IPS-NIHi7 (cell line): ENCODE measurements around the gene SF3B3.
"Not testable (repeated sequence)": the region's sequence is repeated elsewhere in the genome, so short reads cannot be mapped to it uniquely, and the experiment has no call there.

Experiments used
- DNase-seq: peaks from one replicate; pipeline ENCODE4 v3.0.0; 2012; ENCODE audit warnings: mixed read lengths; ENCODE audit errors: extremely low spot score

Gene SF3B3

DNA sequence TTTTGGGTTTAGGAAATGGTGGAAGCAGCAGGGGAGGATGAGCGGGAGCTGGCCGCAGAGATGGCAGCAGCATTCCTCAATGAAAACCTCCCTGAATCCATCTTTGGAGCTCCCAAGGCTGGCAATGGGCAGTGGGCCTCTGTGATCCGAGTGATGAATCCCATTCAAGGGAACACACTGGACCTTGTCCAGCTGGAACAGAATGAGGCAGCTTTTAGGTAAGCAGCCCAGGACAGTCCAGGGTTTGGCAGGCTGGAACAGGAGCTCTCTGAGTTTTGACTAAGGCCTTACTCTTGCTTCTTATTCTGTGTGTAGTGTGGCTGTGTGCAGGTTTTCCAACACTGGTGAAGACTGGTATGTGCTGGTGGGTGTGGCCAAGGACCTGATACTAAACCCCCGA lies 41.4 kb downstream of the SF3B3 start:
- DNase-seq = no peak

DNA sequence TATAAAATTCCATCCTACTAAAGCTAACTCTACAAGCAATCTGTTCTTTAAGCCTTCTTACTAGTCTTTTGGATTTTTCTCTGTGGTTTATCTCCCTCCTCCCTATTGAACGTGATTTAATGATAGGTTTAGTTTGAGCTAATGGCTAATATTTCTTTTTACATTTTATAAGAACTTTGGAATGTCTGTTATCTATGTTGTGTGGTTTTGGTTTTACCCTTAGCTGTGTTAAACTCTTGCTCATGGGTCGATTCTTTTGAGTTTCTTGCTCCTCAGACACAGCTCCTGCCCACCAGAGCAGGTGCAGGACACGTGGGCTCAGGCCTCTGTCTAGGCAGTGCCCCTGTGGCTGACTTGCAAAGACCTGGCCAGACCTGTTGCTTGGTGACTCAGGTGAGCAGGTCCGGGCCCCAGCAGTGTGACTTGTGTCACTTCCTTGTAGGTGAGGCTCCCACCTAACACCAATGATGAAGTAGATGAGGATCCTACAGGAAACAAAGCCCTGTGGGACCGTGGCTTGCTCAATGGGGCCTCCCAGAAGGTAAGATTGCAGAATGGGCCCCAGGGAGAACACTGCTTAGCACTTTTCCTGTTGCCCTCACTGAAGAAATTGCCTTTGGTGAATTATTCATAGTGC lies 45.1 kb downstream of the SF3B3 start:
- no peak for DNase-seq

DNA sequence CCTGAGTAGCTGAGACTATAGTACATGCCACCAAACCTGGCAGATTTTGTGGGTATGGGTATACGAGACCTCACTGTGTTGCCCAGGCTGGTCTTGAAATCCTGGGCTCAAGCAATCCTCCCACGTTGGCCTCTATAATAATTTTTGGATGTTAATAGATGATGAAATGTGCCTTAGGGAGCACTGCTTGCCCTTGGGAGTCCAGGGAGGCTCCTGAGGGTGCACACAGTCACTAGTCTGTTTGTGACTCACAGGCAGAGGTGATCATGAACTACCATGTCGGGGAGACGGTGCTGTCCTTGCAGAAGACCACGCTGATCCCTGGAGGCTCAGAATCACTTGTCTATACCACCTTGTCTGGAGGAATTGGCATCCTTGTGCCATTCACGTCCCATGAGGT lies 46.1 kb downstream of the SF3B3 start:
- no peak for DNase-seq

DNA sequence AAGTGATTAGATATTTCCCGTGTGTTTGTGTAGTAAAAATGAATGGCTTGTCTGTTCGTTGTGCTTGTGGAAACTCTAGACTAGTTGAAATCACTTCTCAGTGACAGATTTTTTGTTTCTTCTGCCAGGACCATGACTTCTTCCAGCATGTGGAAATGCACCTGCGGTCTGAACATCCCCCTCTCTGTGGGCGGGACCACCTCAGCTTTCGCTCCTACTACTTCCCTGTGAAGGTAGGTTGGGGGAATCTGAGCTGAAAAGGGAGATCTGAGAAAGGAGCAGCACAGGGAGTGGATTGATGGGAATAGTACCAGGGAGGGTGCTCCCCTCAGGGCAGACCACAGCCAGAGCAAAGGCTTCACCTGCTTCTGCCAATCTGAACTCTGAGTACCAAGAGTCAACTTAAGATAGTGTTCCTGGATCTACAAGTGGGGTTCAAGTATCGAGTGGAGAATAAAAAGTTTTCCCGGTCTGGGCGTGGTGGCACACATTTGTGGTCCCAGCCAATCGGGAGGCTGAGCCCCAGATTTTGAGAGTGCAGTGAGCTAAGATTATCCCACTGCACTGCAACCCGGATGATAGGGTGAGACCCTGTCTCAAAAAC lies 47.5 kb downstream of the SF3B3 start:
- no peak for DNase-seq

DNA sequence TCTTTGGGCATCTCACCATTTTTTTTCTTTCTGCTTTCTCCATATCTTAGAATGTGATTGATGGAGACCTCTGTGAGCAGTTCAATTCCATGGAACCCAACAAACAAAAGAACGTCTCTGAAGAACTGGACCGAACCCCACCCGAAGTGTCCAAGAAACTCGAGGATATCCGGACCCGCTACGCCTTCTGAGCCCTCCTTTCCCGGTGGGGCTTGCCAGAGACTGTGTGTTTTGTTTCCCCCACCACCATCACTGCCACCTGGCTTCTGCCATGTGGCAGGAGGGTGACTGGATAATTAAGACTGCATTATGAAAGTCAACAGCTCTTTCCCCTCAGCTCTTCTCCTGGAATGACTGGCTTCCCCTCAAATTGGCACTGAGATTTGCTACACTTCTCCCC lies 48.0 kb downstream of the SF3B3 start:
- DNase-seq = no peak

DNA sequence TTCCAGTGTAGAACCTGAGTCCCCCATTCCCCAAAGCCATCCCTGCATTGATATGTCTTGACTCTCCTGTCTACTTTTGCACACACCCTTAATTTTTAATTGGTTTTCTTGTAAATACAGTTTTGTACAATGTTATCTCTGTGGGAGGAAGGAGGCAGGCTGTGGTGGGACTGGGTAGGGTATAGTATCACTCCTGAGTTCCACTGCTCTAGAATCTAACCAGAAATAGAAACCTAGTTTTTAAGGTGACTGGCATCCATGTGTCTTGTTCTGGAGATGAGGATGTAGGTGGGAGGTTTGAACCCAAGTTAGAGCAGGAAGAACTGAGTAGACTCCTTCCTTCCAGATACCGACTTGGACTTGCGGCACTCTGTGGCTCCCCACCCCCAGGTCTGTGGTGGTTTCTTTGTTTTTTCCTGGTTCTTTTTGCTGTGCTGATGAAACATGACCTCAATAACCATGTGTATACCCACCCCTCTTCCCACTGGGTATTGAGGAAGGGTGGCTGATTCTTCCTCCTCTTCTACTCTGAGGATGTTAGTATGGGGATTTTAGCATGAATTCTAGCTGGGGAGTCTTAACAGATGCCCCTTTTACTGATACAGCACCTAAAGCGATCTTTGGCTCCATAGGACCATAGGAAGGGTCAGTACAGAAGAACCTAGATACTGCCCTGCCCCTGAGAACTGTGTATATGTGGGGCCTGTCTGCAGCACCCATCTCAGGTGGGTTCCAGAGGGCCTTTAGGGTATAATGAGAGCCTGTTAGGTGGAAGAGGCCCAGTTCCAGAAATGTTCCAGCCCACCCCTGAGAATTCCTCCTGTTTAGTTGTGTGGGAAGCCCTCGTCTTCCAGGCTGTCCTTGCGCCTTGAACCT lies 48.7 kb downstream of the SF3B3 start:
- DNase-seq = no peak

DNA sequence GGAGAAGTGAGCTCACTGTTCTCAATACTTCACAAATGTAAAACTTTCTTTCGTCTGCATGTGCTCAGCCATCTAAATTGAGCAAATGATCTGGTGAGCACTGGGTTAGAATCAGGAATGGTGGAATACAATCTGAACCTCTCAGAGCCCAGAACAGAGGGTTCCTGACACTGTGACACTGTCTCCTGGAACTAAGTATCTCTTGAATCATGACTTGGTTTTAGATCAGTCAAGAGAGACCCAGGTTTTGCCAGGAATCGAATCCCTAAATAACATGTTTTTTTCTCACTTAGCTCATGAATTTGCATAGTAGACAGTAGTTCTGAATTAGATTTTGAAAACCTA lies 49.3 kb downstream of the SF3B3 start:
- no peak for DNase-seq

DNA sequence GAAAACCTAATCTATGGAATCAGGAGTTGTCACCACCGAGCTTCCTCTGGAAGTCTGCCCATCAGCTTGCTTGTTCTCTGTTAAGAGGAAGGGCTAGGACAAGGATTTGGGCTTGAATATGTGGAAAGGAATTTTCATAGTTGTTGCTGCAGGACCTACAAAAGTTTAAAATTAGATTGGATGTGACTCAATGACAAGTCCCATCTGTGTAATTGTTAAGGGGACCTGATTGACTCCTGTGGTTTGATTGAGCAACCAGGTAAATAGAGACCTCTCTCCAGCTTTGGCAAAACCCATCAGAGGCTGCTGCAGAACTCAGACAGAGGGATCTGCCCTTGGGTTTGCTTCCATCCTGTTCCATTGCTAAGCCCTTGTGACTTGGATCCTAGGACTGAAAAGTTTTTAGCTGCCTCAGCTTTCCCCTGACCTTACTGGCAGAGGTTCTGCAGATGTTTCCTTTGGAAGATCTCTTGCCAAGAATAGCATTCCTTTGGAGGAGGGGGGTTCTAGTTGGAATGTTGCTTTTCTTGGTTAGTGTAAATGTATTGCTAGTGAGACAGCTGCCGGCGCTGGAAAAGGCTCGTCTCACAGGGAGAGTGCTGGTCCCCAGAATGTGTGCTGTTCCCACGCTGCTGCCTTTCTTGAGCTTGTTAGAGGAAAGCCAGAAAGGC lies 50.0 kb downstream of the SF3B3 start:
- no peak for DNase-seq

DNA sequence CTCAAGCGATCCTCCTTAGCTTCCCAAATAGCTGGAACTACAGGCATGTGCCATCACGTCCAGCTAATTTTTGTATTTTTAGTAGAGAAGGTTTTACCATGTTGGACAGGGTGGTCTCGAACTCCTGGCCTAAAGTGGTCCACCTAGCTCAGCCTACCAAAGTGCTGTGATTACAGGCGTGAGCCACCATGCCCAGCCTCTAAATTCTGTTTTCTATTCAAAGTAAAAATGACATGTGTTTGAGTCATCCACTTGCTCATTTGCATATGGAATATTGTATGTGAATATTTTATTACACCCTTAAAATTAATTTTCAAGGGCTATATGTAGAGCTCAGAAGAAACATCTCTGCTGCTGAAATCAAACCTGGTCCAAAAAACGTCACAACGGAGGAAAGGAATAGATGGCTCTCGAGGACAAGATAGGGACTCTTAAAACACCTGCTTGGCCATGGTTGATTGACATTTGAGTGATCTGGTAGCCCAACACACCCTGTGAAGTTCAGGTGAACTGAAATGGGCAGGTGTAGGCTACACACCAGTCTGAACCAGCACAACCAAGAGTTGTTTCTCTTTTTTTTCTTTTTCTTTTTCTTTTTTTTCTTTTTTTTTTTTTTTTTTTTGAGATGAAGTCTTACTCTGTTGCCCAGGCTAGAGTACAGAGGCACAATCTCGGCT lies 51.1 kb downstream of the SF3B3 start:
- DNase-seq = no peak

DNA sequence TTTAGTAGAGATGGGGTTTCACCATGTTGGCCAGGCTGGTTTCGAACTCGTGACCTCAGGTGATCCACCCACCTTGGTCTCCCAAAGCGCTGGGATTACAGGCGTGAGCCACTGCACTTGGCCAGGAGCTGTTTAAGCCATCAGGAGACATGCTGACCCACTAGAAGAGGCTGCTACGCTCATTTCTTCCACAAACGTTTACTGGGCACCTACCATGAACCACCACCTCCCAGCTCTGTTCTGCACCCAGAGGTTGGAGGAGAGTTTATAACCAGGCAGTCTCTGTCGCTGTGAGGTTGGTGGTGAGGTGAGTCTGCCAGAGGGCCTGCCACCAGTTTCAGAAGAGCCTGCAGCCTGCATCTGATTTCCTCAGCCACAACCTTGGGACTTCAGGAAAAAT lies 51.8 kb downstream of the SF3B3 start:
- no peak for DNase-seq

DNA sequence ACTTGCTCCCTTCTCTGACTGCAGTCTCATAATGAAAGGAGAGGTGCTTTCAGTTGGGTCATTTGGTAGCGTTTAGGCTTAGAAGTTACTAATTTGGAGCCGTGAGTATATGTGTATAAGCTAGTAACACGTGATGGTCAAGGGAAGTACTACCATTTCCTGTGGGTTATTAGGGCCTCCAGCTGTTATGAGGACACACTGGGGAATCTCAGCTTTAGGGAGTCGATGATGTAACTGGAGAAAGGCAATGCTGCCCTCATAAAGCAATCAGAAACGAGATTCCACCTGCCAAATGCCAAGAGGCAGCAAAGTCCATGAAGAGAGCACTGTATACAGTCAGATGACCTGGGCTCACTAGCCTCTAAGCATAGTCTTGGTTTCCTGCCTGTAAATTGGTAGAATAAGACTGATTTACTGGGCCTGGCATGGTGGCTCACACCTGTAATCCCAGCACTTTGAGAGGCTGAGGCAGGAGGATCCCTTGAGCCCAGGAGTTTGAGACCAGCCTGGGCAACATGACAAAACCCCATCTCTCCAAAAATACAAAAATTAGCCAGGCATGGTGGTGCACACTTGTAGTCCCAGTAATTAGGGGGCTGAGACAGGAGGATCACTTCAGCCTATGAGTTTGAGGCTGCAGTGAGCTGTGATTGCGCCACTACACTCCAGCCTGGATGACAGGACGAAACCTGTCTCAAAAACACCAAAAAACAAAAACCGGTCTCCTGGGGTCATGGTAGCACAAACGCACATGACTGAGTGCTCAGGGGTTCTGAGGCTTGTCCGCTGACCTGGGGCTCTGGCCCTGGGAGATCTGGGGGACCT lies 53.0 kb downstream of the SF3B3 start:
- no peak for DNase-seq

DNA sequence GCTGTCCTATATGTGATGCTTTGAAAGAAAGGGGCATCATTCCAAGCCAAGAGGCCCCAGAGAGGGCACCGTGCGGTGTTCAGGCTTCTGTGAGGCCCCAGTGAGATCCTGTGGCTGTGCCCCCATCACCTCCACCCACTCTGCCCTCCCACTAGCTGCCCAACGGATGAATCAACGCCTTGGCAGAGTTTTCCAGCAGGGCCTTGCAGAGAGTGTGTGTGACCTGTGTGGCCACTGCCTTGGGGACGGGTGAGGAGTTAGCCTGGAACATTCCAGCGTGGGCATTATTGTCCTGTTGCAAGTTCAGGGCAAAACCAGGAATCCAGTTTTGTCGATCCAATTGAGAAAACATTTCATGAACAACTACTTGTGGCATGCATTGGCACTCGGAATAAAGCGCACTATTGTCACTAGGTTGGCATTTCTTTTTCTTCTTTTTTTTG lies 53.7 kb downstream of the SF3B3 start:
- no peak for DNase-seq

DNA sequence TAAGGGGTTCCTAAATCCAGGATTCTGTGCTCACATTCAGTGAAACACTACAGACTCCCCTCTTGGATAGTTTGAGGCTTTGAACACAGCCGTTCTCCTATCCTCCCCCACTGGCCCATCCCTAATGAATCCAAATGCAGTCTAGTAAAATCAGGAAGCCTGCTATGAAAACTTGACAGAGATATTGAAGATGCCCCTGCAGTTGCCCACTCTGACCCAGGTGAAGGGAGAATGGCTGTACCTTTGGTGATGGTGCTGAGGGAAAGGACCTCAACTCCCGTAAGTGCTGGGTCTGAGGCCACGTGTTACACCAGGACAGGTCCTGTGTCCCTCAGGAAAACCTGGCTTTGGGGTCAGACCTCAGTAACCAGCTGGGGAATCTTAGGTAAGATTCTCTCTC lies 54.4 kb downstream of the SF3B3 start:
- DNase-seq = no peak

DNA sequence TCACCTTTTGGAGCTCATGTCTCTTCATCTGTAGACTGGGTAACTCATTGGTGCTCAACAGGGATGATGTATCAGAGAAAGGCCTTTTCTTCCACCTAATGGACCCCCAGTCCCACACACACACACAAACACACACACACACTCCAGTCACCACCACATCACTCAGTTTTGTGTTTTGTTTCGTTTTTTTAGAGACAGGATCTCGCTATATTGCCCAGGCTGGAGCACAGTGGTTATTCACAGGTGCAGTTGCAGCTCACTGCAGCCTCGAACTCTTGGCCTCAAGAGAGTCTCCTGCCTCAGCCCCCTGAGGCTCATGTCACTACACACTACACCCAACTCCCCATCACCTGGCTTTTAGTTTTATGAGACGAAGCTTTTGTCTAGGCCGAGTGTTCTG lies 55.6 kb downstream of the SF3B3 start:
- DNase-seq = no peak

DNA sequence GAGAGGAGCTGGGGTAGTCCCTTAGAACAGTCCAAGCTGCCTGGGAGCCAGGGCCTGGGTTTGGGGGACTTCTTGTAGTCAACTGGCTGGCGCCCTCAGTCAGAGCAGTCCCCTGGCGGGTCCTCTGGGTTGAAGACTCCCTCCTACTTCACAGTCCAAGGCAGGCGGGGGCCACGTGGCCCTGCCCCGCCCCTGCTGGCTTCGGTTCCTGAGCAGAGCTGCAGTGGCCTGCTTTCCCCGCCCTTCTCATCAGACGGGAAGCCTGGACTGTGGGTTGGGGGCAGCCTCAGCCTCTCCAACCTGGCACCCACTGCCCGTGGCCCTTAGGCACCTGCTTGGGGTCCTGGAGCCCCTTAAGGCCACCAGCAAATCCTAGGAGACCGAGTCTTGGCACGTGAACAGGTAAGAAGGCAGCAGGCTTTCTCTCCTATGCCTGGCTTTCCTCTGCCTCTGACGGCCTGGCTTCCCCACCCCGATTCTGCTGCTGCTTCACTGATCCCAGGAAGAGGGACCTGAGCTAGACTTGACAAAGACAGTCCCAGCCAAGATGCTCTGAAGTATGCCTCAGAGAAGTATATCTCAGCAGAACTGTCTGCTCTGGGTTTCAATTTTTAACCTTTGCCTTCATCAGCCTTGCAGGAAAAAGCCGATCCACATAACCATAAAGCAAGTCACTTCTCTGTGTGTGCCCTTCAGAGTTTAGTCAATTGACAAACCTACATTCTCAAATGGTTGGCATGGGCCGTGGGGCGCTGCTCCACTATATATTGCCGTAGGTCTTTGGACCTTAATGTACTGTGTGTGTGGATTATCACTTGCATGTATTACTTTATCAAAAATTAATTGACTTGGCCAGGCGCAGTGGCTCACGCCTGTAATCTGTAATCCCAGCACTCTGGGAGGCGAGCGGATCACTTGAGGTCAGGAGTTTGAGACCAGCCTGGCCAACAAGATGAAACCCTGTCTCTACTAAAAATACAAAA lies 56.3 kb downstream of the SF3B3 start:
- DNase-seq = no peak

DNA sequence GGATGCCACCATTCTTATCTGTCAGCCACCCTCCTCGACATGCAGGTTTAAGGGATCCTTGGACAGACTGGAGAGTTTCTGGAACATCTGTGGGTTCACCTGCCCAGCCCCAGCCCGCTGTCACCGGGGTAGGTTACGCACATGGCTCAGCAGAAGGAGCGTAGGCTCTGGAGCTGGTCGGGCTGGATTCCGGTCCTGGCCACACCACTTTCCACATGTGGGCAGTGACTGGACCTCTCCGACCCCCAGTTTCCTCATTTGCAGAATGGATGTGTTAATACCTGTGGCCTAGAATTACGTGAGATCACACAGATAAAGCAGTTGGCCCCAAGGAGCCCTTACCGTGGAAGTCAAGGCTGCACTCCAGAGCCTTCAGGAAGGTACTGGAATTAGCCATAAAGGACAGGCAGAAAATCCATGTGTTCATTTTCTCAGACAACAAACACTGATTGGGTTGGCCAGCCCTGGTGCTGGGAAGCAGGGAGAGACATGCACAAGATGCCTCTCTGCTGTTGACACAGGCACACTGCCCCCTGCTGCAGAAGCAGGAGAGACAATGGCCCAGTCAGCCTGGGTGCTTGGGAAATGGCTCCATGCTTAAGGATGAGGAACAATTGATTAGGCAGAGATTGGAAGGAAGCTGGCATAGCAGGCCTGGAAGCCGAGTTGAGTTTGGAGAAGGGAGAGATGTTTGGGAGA lies 58.8 kb downstream of the SF3B3 start:
- peak; percentile 59 for DNase-seq

DNA sequence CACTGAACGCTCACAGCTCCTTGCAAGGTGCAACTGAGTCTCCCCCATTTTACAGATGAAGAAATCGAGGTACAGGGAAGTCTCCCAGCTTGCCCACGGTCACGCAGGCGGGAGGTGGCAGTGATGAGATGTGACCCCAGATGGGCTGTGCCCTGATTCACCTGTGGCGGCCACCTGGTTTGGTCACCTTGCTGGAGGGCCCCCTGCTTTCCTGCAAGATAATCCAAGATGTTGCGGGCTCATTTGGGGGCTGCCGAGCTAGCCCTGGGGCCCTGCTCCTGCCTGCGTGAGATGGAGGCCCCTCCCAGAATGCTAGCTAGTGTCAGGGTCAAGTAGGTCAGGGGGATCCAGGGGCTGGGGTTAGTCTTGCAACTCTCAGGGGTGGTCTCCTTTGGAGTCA lies 63.1 kb downstream of the SF3B3 start:
- no peak for DNase-seq

DNA sequence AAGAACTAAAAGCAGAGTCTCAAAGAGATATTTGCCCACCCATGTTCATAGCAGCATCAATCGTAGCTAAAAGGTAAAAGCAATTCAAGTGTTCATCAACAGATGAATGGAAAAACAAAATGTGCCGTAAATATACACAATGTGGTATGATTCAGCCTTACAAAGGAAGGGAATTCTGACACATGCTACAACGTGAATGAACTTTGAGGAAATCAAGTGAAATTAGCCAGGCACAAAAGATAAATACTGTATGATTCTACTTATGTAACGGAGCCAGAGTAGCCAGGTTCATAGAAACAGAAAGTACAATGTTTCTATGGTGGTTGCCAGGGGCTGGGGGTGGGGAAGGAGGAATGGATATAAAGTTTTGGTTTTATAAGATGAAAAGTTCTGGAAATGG lies 64.9 kb downstream of the SF3B3 start:
- no peak for DNase-seq

DNA sequence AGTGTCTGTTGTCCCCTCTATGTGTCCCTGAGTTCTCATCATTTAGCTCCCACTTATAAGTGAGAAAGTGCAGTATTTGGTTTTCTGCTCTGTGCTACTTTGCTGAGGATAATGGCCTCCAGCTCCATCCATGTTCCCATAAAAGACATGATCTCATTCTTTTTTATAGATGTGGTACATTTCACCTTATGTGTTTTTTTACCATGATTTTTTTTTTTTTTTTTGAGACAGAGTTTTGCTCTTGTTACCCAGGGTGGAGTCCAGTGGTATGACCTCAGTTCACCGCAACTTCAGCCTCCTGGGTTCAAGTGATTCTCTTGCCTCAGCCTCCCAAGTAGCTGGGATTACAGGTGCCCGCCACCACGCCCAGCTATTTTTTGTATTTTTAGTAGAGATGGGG lies 65.8 kb downstream of the SF3B3 start:
- not testable (repeated sequence) for DNase-seq
